ENCODE results near the gene SCTR. TPM values are rescaled to one million over a fixed set of nuclear protein-coding genes. Genes with fewer than 3 reads are reported as not detected.

Gene SCTR
- total and polyA plus RNA-seq, 2 of the 13 experiments (the other 11 are each of a cell fraction or from before 2014, with no cell fraction given) = not detected

GRCh38 chr2:119438128-119438656, 86.1 kb downstream of the SCTR start (continued):
- TF ChIP-seq ZNF460 (CRISPR knock-in tag; IDR thresholded peaks at IDR 0.05; ENCODE audit: borderline replicate concordance) = no peak
- peak; percentile 100 for TF ChIP-seq HNF1A (IDR thresholded peaks at IDR 0.05; ENCODE audit: low read depth)
- TF ChIP-seq HNF1A (CRISPR knock-in tag; IDR thresholded peaks at IDR 0.05; ENCODE audit: borderline replicate concordance) = peak; percentile 99
- TF ChIP-seq ZBTB2 (CRISPR knock-in tag; IDR thresholded peaks at IDR 0.05; ENCODE audit: low read depth) = no peak
- no peak for TF ChIP-seq HES4 (CRISPR knock-in tag; IDR thresholded peaks at IDR 0.05; ENCODE audit: borderline replicate concordance)
- TF ChIP-seq SCMH1 (CRISPR knock-in tag; IDR thresholded peaks at IDR 0.05; ENCODE audit: borderline replicate concordance) = no peak
- TF ChIP-seq KLF6 (CRISPR knock-in tag; IDR thresholded peaks at IDR 0.05) = no peak
- no peak for TF ChIP-seq ISX (CRISPR knock-in tag; conservative IDR thresholded peaks at IDR 0.05)
- 0 out of 2 replicates have a peak, but pooled peaks have one; percentile 17 for TF ChIP-seq ARID3A (IDR thresholded peaks at IDR 0.05; ENCODE audit: low read depth, low read length)
- peak; percentile 68; the same call in 1 of the 2 replicates for TF ChIP-seq YEATS2 (CRISPR knock-in tag; IDR thresholded peaks at IDR 0.05; ENCODE audit: borderline replicate concordance)
- peak; percentile 81 for TF ChIP-seq HOMEZ (CRISPR knock-in tag; IDR thresholded peaks at IDR 0.05; ENCODE audit: low read depth)
- TF ChIP-seq ZNF138 (CRISPR knock-in tag; IDR thresholded peaks at IDR 0.05; ENCODE audit: low read depth) = 0 out of 2 replicates have a peak, but pooled peaks have one; percentile 58
- no peak for TF ChIP-seq PRDM4 (CRISPR knock-in tag; IDR thresholded peaks at IDR 0.05; ENCODE audit: borderline replicate concordance)
- TF ChIP-seq ZNF274 (CRISPR knock-in tag; IDR thresholded peaks at IDR 0.05) = peak; percentile 57; the same call in 1 of the 2 replicates
